HepG2 (cell line): ENCODE measurements around the gene SDHAF1. TPM values are rescaled to one million over a fixed set of nuclear protein-coding genes. Genes with fewer than 3 reads are reported as not detected.

Source experiments
- ATAC-seq: fragments of 200-7000 bp; cut with Tn5 transposase; 3 replicates; pipeline ENCODE4 v1.9.1; 2020; ENCODE audit warnings: mild to moderate bottlenecking, moderate library complexity
- BruUV-seq: library from RNA; stranded (reverse); fragments of 400-500 nt; replicated peaks from 2 replicates; lab custom pipeline; 2021; lab: Mats Ljungman, UMichigan
- CTCF ChIA-PET: fragments of 300-600 bp; formaldehyde crosslinking; extraction: SDS; loops from one replicate; lab custom pipeline; 2021; ENCODE audit warnings: low total read pairs, inconsistent platforms, low intra/inter-chr PET ratio; lab: Yijun Ruan, JAX
- POLR2A ChIA-PET: fragments of 350-600 bp; sonication (Branson Sonifier 250); formaldehyde crosslinking; loops from one replicate; lab custom pipeline; 2020; ENCODE audit warnings: antibody characterized with exemption, inconsistent platforms; lab: Yijun Ruan, JAX
- DNase-seq: peaks from one replicate; pipeline ENCODE4 v3.0.0-alpha.2; 2015; ENCODE audit warnings: low spot score
- FAIRE-seq: peaks from 3 replicates; lab custom pipeline; 2011; peaks lifted over from hg19 to GRCh38; lab: Jason Lieb, UNC
- H2AFZ ChIP-seq: one replicate; pipeline ENCODE4 v1.6.1; 2011; ENCODE audit warnings: low read length, inconsistent platforms
- H3K27ac ChIP-seq: fragments of 300-600 bp; 3 replicates; pipeline ENCODE4 v1.8.0; 2011; ENCODE audit warnings: mixed run types, mild to moderate bottlenecking, mixed read lengths, low read length, inconsistent platforms; ENCODE audit not compliant: insufficient read depth; ENCODE audit errors: extremely low read length
- H3K27me3 ChIP-seq, 2 experiments: fragments of 200-600 bp in 1 of 2; 2 replicates in 1 of 2; 3 replicates in 1 of 2; pipeline versions ENCODE4 v1.6.0 to v1.8.0; 2011; ENCODE audit warnings: low read length in 2 of 2, mild to moderate bottlenecking in 2 of 2, moderate library complexity in 2 of 2, inconsistent platforms in 1 of 2; ENCODE audit not compliant: insufficient read depth in 2 of 2, control insufficient read depth in 1 of 2
- H3K36me3 ChIP-seq, 2 experiments: fragments of 200-600 bp in 1 of 2; replicated peaks in 1 of 2; 2 replicates in 1 of 2; 3 replicates in 1 of 2; pipeline versions ENCODE4 v1.5.1 to v1.8.0; 2011; ENCODE audit warnings: low read length in 2 of 2, inconsistent platforms in 1 of 2; ENCODE audit not compliant: insufficient read depth in 2 of 2, control insufficient read depth in 1 of 2
- H3K4me1 ChIP-seq: 2 replicates; pipeline ENCODE4 v1.5.1; 2012; ENCODE audit warnings: low read length, inconsistent platforms; ENCODE audit not compliant: insufficient read depth
- H3K4me2 ChIP-seq: 2 replicates; pipeline ENCODE4 v1.6.0; 2011; ENCODE audit warnings: low read depth, low read length, inconsistent platforms
- H3K4me3 ChIP-seq, 3 experiments: fragments of 200-600 bp in 1 of 3; sonication (generic), shearing (Covaris generic) in 1 of 3; replicated peaks in 1 of 3; 2 replicates each; pipeline ENCODE4 v1.5.1; 2011 to 2016; ENCODE audit warnings: low read length in 3 of 3, inconsistent platforms in 2 of 3, low read depth in 2 of 3, mild to moderate bottlenecking in 2 of 3, control low read depth in 1 of 3, mixed read lengths in 1 of 3; ENCODE audit not compliant: insufficient read depth in 1 of 3
- H3K79me2 ChIP-seq: one replicate; pipeline ENCODE4 v1.6.1; 2011; ENCODE audit warnings: low read length, inconsistent platforms; ENCODE audit not compliant: insufficient read depth
- H3K9ac ChIP-seq: 2 replicates; pipeline ENCODE4 v1.6.0; 2011; ENCODE audit warnings: mild to moderate bottlenecking, low read depth, low read length, inconsistent platforms; ENCODE audit not compliant: insufficient read depth
- H3K9me3 ChIP-seq: 2 replicates; pipeline ENCODE4 v1.5.1; 2012; ENCODE audit warnings: mild to moderate bottlenecking, low read length
- H4K20me1 ChIP-seq: 2 replicates; pipeline ENCODE4 v1.6.0; 2011; ENCODE audit warnings: inconsistent platforms, mild to moderate bottlenecking, low read length, moderate library complexity; ENCODE audit not compliant: insufficient read depth
- POLR2A ChIP-seq, 2 experiments: IDR thresholded peaks; 2 replicates each; pipeline ENCODE4 v1.6.1; 2011; ENCODE audit warnings: low read depth in 2 of 2, low read length in 2 of 2, mild to moderate bottlenecking in 1 of 2, moderate library complexity in 1 of 2; ENCODE audit not compliant: insufficient read depth in 1 of 2
- SALL1 ChIP-seq: sonication (generic); formaldehyde crosslinking; IDR thresholded peaks from 2 replicates; pipeline ENCODE4 v1.8.0; 2022; ENCODE audit warnings: mild to moderate bottlenecking, missing genetic modification reagents
- ZNF343 ChIP-seq: sonication (generic); formaldehyde crosslinking; IDR thresholded peaks from 2 replicates; pipeline ENCODE4 v1.4.0; 2020; ENCODE audit warnings: mild to moderate bottlenecking, missing genetic modification reagents
- ZNF883 ChIP-seq: sonication (generic); formaldehyde crosslinking; IDR thresholded peaks from 2 replicates; pipeline ENCODE4 v1.5.1; 2020; ENCODE audit warnings: mild to moderate bottlenecking, missing genetic modification reagents; ENCODE audit errors: not compliant biosample characterization
- WGBS: methylation state at CpG from one replicate; pipeline ENCODE4 v1.1.6; 2017; ENCODE audit warnings: low lambda C conversion rate; 5-methylcytosine and 5-hydroxymethylcytosine counted together
- in situ Hi-C: cut with HindIII; loops from 2 replicates; pipeline ENCODE4 v1.10.0; 2017; ENCODE audit warnings: low pct_unique_long_range_greater_than_20kb; ENCODE audit not compliant: extremely low pct_ligation_motif_present
- intact Hi-C: fragments of 100-400 bp; cut with micrococcal nuclease; formaldehyde crosslinking; loops from one replicate; pipeline ENCODE4 v1.10.0; 2022; ENCODE audit not compliant: unreplicated experiment
- polyA plus RNA-seq, 8 experiments: library from polyadenylated mRNA; depleted of rRNA in 3 of 8; stranded (reverse) in 7 of 8; unstranded in 1 of 8; fragments of >200 nt; fragmentation: Illumina TruSeq in 4 of 8; extraction: Trizol in 4 of 8; gene quantifications; 2 replicates each; pipeline versions ENCODE4 v1.2.1 to v1.2.3, GENCODE V29; 2011 to 2016; ENCODE audit warnings: low read depth in 4 of 8, missing spikeins in 1 of 8, mixed read lengths in 1 of 8; ENCODE audit not compliant: insufficient read depth in 1 of 8
- total RNA-seq, 5 experiments: library from RNA; depleted of rRNA; stranded (reverse); fragments of >200 nt; fragmentation: Illumina TruSeq; extraction: Trizol; gene quantifications; 2 replicates each; pipeline ENCODE4 v1.2.3, GENCODE V29; 2016; ENCODE audit warnings: low read depth in 1 of 5
- TF ChIP-seq, protein P1 (sequence below): sonication (generic); formaldehyde crosslinking; IDR thresholded peaks from 2 replicates; pipeline ENCODE4 v1.9.0; 2021; ENCODE audit warnings: missing genetic modification reagents, borderline replicate concordance
- TF ChIP-seq, protein P2 (sequence below): sonication (generic); formaldehyde crosslinking; IDR thresholded peaks from 2 replicates; pipeline ENCODE4 v1.4.0; 2020; ENCODE audit warnings: mild to moderate bottlenecking, missing genetic modification reagents
- TF ChIP-seq, protein P3 (sequence below): sonication (generic); formaldehyde crosslinking; IDR thresholded peaks from 2 replicates; pipeline ENCODE4 v1.8.0; 2022; ENCODE audit warnings: mild to moderate bottlenecking, missing genetic modification reagents; ENCODE audit not compliant: insufficient replicate concordance

The SDHAF1 gene
- total and polyA plus RNA-seq, 2 of the 13 experiments (the other 11 are each of a cell fraction or from before 2014, with no cell fraction given): 17.8 to 22.8 TPM

DNA sequence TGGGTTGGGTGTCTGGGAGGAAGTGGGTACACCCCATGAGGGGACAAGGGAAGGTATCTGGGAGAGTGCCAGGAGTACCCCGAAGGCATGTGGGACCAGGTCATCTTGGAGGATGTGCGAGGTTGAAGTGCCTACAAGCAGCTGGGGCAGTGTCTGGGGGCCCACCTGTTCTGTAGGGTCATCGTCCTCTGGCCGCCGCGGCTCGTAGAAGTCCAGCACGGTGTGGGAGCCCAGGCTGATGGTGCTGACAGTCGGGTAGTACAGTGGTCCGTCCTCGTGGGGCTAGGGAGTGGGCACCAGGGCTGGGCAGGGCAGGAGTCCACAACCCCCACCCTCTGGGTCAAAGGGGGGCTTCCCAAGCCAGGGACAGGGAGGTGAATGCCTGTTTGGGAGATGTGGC is 15.4 kb downstream of the SDHAF1 start:
- FAIRE-seq (no peak), DNase-seq (no peak), ATAC-seq (no peak)
- 100% methylated on average over 2 of the region's 11 CpGs for WGBS
- in situ Hi-C loops (no loop called here), intact Hi-C loops (no loop called here)
- Histone ChIP-seq H3K36me3 (no peaks in the 10 kb centered on the region), H2AFZ (no peak overlapping the region), H3K4me3 (no peak overlapping the region), H3K27me3 (no peaks in the 10 kb centered on the region; a peak in 1 of 5 replicates), H3K4me2 (no peak overlapping the region), H3K27ac (no peak overlapping the region), H4K20me1 (no peaks in the 10 kb centered on the region), H3K79me2 (peaks cover 17% of the 10 kb centered on the region), H3K4me1 (peaks cover 52% of the 10 kb centered on the region), H3K9ac (no peak overlapping the region), H3K9me3 (no peaks in the 10 kb centered on the region)
- CTCF ChIA-PET: no interaction called here
- no TSS peak for BruUV-seq
- TF ChIP-seq ZNF343 (CRISPR knock-in tag): no peak
- POLR2A ChIA-PET: no interaction called here

DNA sequence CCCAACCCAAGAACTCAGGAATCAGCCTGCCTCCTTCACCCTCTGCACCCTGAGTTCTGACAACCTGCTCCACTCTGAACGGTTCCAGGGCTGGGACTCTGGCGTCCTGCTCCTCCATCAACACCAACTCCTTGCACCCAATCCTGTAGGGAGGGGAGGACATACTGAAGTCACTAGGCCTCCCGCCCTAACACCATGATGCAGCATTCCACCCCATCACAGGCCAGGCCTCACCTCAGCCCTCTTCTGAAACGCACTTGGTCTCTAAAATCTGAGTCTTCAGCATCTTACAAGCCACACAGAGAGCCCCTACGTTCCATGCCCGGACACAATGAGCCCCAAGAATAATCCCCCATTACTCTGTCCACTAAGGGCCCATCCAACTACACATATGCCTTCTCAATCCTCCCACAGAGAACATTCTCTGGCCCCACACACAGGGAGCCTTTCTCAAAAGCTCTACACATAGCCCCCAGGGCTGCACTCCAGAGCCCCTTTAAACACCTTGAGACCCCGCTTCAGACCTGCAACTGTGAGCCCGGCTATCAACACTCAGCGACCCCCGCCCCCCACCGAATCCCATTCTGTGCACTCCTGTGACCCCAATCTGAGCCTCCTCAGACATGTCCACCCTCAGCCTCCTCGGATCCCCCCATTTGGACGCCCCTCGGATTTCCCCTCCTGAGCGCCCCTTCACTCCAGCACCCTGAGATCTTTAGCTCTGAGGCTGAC is 18.5 kb downstream of the SDHAF1 start:
- intact Hi-C loops: loop anchor here (1.0 kb wide), 1 partner anchor 7 kb away; no protein-coding TSS in a partner anchor
- peak overlapping the region; percentile 77 for H3K9ac ChIP-seq
- H3K4me2 ChIP-seq: peak overlapping the region; percentile 85
- peaks cover 13% of the 10 kb centered on the region for H3K79me2 ChIP-seq
- no peaks in the 10 kb centered on the region for H3K9me3 ChIP-seq
- no peak for ATAC-seq
- H3K36me3 ChIP-seq: no peaks in the 10 kb centered on the region
- DNase-seq: no peak
- H3K27ac ChIP-seq: peak overlapping the region; percentile 67
- BruUV-seq: TSS peak; percentile 62
- no peaks in the 10 kb centered on the region for H4K20me1 ChIP-seq
- peaks cover 42% of the 10 kb centered on the region for H3K4me1 ChIP-seq
- TF ChIP-seq ZNF883 (CRISPR knock-in tag) (peak; percentile 21), POLR2A (IDR thresholded peaks at IDR 0.05; ENCODE audit: insufficient read depth in 1 of 2, low read depth in 2 of 2, low read length in 2 of 2) (0 out of 4 replicates have a peak, but pooled peaks of 1 of the 2 experiments have one; percentile 25), SALL1 (CRISPR knock-in tag) (0 out of 2 replicates have a peak, but pooled peaks have one; percentile 3)
- TF ChIP-seq, protein P1, sequence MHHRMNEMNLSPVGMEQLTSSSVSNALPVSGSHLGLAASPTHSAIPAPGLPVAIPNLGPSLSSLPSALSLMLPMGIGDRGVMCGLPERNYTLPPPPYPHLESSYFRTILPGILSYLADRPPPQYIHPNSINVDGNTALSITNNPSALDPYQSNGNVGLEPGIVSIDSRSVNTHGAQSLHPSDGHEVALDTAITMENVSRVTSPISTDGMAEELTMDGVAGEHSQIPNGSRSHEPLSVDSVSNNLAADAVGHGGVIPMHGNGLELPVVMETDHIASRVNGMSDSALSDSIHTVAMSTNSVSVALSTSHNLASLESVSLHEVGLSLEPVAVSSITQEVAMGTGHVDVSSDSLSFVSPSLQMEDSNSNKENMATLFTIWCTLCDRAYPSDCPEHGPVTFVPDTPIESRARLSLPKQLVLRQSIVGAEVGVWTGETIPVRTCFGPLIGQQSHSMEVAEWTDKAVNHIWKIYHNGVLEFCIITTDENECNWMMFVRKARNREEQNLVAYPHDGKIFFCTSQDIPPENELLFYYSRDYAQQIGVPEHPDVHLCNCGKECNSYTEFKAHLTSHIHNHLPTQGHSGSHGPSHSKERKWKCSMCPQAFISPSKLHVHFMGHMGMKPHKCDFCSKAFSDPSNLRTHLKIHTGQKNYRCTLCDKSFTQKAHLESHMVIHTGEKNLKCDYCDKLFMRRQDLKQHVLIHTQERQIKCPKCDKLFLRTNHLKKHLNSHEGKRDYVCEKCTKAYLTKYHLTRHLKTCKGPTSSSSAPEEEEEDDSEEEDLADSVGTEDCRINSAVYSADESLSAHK (CRISPR knock-in tag): no peak
- TF ChIP-seq, protein P2, sequence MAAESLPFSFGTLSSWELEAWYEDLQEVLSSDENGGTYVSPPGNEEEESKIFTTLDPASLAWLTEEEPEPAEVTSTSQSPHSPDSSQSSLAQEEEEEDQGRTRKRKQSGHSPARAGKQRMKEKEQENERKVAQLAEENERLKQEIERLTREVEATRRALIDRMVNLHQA: no peak
- TF ChIP-seq, protein P3, sequence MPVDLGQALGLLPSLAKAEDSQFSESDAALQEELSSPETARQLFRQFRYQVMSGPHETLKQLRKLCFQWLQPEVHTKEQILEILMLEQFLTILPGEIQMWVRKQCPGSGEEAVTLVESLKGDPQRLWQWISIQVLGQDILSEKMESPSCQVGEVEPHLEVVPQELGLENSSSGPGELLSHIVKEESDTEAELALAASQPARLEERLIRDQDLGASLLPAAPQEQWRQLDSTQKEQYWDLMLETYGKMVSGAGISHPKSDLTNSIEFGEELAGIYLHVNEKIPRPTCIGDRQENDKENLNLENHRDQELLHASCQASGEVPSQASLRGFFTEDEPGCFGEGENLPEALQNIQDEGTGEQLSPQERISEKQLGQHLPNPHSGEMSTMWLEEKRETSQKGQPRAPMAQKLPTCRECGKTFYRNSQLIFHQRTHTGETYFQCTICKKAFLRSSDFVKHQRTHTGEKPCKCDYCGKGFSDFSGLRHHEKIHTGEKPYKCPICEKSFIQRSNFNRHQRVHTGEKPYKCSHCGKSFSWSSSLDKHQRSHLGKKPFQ (CRISPR knock-in tag): no peak
- WGBS: 7% methylated on average over 13 of the region's 15 CpGs
- peak overlapping the region; percentile 66 to 92 (median 85) for H3K4me3 ChIP-seq
- H2AFZ ChIP-seq: no peak overlapping the region
- in situ Hi-C loops: no loop called here
- no peak for FAIRE-seq
- CTCF ChIA-PET: no interaction called here
- POLR2A ChIA-PET: interaction anchor here (0.8 to 1.7 kb wide), 6 partner anchors 16 to 46 kb away, joined by 5 to 17 read pairs (median 5); partner anchors contain the start of gene THAP8
- no peaks in the 10 kb centered on the region; a peak in 1 of 5 replicates for H3K27me3 ChIP-seq
